Measurements from ENCODE around the gene REST. TPM values are rescaled to one million over a fixed set of nuclear protein-coding genes. Genes with fewer than 3 reads are reported as not detected.

REST gene
- total RNA-seq, 4 donors from 2014 or later = 9.2 to 82.7 (median 27.4) TPM

DNA sequence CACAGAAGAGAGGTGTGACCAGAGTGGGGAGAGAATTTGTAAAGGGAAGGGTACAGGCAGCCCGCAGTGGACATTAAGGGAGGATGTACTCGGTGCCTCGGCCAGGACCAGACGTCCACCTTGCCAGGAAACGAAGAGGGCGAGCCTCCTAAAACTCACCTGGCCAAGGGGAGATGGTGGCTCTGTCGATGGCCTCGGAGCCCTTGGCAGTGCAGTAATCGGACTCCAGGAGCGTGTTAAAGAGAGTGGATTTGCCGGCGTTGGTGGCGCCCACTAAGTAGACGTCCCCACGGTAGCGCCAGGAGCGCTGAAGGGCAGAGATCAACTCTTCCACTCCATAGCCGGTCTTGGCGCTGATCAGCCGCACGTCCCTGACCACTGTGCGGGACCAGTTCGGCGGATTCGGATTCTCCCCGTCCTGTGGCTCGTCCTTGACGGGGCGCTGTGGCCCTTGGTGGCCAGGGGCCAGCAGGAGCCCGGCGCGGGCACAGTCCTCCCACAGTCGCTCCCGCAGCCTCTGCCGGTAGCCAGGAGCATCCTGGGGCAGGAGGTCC lies 68.7 kb downstream of the REST start:
- peak overlapping the region in 1 of 2 donors; percentile 89 for H3K27ac ChIP-seq

DNA sequence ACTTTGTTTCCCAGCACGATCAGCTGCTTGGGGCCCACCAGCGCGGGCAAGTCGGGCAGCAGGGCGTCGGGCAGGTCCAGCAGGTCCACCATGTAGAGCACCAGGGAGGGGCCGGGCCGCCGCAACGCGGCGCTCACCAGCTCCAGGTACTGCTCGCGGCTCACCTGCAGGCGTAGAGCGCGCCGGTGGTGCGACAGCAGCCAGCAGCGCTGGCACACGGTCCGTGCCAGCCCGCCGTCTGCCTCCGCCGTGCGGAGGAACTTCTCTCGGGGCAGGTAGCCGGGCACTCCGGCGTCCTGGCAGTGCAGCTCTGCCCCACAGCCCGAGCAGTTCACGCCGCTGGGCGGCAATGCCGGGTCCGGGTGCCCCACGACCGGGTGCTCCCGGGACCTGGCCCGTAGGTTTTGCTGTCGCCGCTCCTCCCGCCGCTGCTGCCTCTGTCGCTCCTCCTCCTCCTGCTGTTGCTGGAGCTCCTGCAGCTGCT lies 69.2 kb downstream of the REST start:
- Histone ChIP-seq H3K27ac (peak overlapping the region; percentile 89 to 92), H3K4me1 (peaks cover 7 to 8% of the 10 kb centered on the region in 2 donors), H3K9me3 (peaks cover 0 to 8% of the 10 kb centered on the region in 2 donors), H3K4me3 (peak overlapping the region; percentile 62 to 98), H3K36me3 (no peaks in the 10 kb centered on the region), H3K27me3 (no peaks in the 10 kb centered on the region)
- intact Hi-C loops (cut with DNase I; ENCODE audit: low total_unique reads) = no loop called here
- DNase-seq = no peak
- TF ChIP-seq, protein P1, sequence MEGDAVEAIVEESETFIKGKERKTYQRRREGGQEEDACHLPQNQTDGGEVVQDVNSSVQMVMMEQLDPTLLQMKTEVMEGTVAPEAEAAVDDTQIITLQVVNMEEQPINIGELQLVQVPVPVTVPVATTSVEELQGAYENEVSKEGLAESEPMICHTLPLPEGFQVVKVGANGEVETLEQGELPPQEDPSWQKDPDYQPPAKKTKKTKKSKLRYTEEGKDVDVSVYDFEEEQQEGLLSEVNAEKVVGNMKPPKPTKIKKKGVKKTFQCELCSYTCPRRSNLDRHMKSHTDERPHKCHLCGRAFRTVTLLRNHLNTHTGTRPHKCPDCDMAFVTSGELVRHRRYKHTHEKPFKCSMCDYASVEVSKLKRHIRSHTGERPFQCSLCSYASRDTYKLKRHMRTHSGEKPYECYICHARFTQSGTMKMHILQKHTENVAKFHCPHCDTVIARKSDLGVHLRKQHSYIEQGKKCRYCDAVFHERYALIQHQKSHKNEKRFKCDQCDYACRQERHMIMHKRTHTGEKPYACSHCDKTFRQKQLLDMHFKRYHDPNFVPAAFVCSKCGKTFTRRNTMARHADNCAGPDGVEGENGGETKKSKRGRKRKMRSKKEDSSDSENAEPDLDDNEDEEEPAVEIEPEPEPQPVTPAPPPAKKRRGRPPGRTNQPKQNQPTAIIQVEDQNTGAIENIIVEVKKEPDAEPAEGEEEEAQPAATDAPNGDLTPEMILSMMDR (IDR thresholded peaks at IDR 0.05) = no peak
- TF ChIP-seq POLR2A (IDR thresholded peaks at IDR 0.05) = no peak

More for the DNA sequence above, 68.7 kb downstream of the REST start:
- no peak for DNase-seq
- intact Hi-C loops (cut with DNase I; ENCODE audit: low total_unique reads) = no loop called here
- peaks cover 0 to 8% of the 10 kb centered on the region in 2 donors for H3K9me3 ChIP-seq
- H3K36me3 ChIP-seq = no peaks in the 10 kb centered on the region
- H3K27me3 ChIP-seq = no peaks in the 10 kb centered on the region
- peak overlapping the region; percentile 62 to 98 for H3K4me3 ChIP-seq
- H3K4me1 ChIP-seq = peaks cover 7 to 8% of the 10 kb centered on the region in 2 donors
- TF ChIP-seq, protein P1 (IDR thresholded peaks at IDR 0.05) = no peak
- TF ChIP-seq POLR2A (IDR thresholded peaks at IDR 0.05) = no peak

DNA sequence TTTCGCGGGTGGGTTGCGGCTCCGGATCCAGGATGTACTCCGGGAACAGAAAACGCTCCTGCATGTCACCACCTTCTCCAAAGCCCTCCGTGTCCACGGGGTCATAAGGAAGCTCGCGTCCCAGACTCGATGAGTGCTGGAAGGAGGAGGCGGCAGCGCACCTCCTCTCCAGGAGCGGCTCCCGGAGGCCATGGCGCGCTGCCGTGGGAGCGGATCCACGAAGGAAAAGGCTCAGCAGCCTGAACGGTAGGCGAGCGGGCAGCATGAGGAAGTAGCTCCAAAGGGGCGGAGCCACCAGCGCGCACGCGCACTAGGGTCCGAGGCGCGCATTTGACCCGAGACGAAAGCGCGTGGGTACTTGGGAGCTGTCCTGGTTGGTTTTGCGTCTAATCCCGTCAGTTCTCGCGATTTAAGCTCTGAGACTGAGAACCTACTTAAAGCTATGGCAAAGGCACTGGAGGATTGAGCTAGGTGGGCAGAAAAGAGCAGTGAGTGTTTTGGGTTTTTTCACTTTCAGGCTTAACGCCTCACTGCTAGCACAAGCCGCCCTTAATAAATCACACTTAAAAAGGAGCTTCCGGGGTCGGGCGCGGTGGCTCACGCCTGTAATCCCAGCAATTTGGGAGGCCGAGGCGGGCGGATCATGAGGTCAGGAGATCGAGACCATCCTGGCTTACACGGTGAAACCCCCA lies 69.8 kb downstream of the REST start, which contains the start of gene NOA1:
Gene NOA1, minus strand, starts transcription at position 286 of the 692 bp plus-strand sequence. Its CDS starts 21 bp downstream, at position 265.
- intact Hi-C loops (cut with DNase I; ENCODE audit: low total_unique reads) = no loop called here
- Histone ChIP-seq H3K27me3 (no peaks in the 10 kb centered on the region), H3K36me3 (no peaks in the 10 kb centered on the region), H3K4me3 (peak within 1 kb of the TSS; percentile 62 to 98), H3K27ac (peak within 1 kb of the TSS; percentile 89 to 92), H3K9me3 (peaks cover 0 to 8% of the 10 kb centered on the region in 2 donors), H3K4me1 (peaks cover 7 to 8% of the 10 kb centered on the region in 2 donors)
- peak; percentile 98 to 99 for DNase-seq
- TF ChIP-seq, protein P1 (IDR thresholded peaks at IDR 0.05) = no peak
- peak; percentile 56 to 80 for TF ChIP-seq POLR2A (IDR thresholded peaks at IDR 0.05)

DNA sequence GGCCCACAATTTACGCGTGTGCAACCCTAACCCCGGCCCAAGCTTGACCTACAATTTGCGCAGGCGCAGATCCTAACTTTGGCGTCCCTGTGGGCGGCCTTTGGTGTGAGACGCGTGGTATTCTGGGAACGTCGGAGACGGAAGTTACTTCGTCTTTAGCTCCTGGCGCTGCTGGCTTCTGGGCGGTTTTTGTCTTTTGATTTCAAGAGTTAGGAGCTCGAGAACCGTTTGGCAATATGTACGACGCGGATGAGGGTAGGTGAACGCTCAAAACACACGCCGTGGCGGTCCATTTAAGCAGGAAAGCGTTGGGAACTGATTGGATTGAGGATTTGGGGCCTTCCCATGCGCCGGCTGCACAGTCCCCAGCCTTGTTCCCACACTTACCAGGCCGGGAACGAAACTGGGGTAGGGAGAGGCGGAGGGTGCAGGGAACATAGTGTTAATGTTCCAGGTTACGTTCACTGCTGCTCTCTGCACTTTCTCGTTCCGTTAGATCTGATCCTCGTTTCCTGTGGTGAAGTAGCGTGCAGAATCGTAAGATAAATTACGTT lies 71.1 kb downstream of the REST start, which contains the start of gene POLR2B:
Gene POLR2B, plus strand, starts transcription at position 147 of the 554 bp plus-strand sequence. Its CDS starts 90 bp downstream, at position 237.
- intact Hi-C loops (cut with DNase I; ENCODE audit: low total_unique reads) = no loop called here
- Histone ChIP-seq H3K9me3 (peaks cover 0 to 2% of the 10 kb centered on the region in 2 donors), H3K27ac (peak within 1 kb of the TSS; percentile 89 to 92), H3K4me3 (peak within 1 kb of the TSS; percentile 62 to 98), H3K36me3 (no peaks in the 10 kb centered on the region), H3K4me1 (peaks cover 7 to 8% of the 10 kb centered on the region in 2 donors), H3K27me3 (no peaks in the 10 kb centered on the region)
- TF ChIP-seq POLR2A (IDR thresholded peaks at IDR 0.05) = peak; percentile 54 to 59
- TF ChIP-seq, protein P1 (IDR thresholded peaks at IDR 0.05) = no peak
- DNase-seq = peak; percentile 90 to 91

Measured in uterus (tissue), 4 donors.